Mammary epithelial cell (primary cell): Measurements from ENCODE around the gene CRTAP.

Experiments
- EZH2 ChIP-seq: IDR thresholded peaks from 2 replicates; pipeline ENCODE4 v1.6.1; 2012; ENCODE audit warnings: low read length, inconsistent platforms, borderline replicate concordance
- TF ChIP-seq, protein P1 (sequence below), 2 donors: IDR thresholded peaks in 1 of 2; conservative IDR thresholded peaks in 1 of 2; 2 replicates each; pipeline ENCODE4 v1.5.1; 2011 to 2012; ENCODE audit warnings: inconsistent platforms in 2 of 2, low read length in 2 of 2, mild to moderate bottlenecking in 2 of 2, control low read depth in 1 of 2, low read depth in 1 of 2; ENCODE audit not compliant: insufficient read depth in 1 of 2; ENCODE audit errors: extremely low read depth in 1 of 2

DNA sequence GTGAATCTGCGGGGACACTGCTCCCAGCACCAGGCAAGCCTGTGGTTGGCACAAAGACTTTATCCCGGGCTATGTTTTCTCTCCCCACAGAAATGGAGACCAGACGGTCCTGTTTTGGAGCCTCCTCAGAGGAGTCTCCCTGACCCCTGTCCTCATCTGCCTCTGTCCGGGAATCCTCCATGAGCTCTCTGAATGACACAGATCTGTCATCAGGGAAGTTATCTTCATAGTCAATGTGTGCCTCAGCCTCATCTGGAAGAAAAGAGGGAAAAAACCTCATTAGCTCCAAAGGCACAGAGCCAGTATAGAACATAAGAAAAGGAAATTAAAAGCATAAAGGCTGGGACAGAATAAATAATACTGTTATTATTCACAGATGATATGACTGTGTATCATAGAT is 40.0 kb downstream of the CRTAP start:
- TF ChIP-seq, protein P1, sequence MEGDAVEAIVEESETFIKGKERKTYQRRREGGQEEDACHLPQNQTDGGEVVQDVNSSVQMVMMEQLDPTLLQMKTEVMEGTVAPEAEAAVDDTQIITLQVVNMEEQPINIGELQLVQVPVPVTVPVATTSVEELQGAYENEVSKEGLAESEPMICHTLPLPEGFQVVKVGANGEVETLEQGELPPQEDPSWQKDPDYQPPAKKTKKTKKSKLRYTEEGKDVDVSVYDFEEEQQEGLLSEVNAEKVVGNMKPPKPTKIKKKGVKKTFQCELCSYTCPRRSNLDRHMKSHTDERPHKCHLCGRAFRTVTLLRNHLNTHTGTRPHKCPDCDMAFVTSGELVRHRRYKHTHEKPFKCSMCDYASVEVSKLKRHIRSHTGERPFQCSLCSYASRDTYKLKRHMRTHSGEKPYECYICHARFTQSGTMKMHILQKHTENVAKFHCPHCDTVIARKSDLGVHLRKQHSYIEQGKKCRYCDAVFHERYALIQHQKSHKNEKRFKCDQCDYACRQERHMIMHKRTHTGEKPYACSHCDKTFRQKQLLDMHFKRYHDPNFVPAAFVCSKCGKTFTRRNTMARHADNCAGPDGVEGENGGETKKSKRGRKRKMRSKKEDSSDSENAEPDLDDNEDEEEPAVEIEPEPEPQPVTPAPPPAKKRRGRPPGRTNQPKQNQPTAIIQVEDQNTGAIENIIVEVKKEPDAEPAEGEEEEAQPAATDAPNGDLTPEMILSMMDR (conservative IDR thresholded peaks at IDR 0.05 in 1 of 2, IDR thresholded peaks at IDR 0.05 in 1 of 2; ENCODE audit: extremely low read depth in 1 of 2, insufficient read depth in 1 of 2, low read depth in 1 of 2, low read length in 2 of 2) = no peak
- TF ChIP-seq EZH2 = no peak
